Fibroblast of lung (primary cell): Measurements from ENCODE around the gene XAB2. TPM values are rescaled to one million over a fixed set of nuclear protein-coding genes. Genes with fewer than 3 reads are reported as not detected.

ENCODE experiments used
- DNase-seq, 2 donors: peaks; one replicate each; pipeline versions ENCODE4 v3.0.0 to v3.0.0-alpha.2; 2010; ENCODE audit warnings: low read depth in 2 of 2
- H2AFZ ChIP-seq: 2 replicates; pipeline ENCODE4 v1.5.1; 2012; ENCODE audit warnings: low read length, control low read depth, inconsistent platforms
- H3K27ac ChIP-seq: 2 replicates; pipeline ENCODE4 v1.5.1; 2011; ENCODE audit warnings: low read length, control low read depth; ENCODE audit not compliant: insufficient read depth
- H3K27me3 ChIP-seq: 2 replicates; pipeline ENCODE4 v1.5.1; 2011; ENCODE audit warnings: mild to moderate bottlenecking, low read length; ENCODE audit not compliant: control insufficient read depth, insufficient read depth
- H3K36me3 ChIP-seq: 2 replicates; pipeline ENCODE4 v1.5.1; 2011; ENCODE audit warnings: low read length; ENCODE audit not compliant: control insufficient read depth, insufficient read depth
- H3K4me1 ChIP-seq: 2 replicates; pipeline ENCODE4 v1.5.1; 2011; ENCODE audit warnings: low read length; ENCODE audit not compliant: control insufficient read depth, insufficient read depth; ENCODE audit errors: extremely low read depth
- H3K4me2 ChIP-seq: 2 replicates; pipeline ENCODE4 v1.5.1; 2011; ENCODE audit warnings: low read length, control low read depth; ENCODE audit not compliant: insufficient read depth; ENCODE audit errors: extremely low read depth
- H3K4me3 ChIP-seq, 4 experiments: fragments of 200-600 bp in 1 of 4; sonication (generic) in 1 of 4; replicated peaks in 1 of 4; 2 replicates each; pipeline ENCODE4 v1.5.1; 2011 to 2016; ENCODE audit warnings: low read length in 4 of 4, low read depth in 3 of 4, mild to moderate bottlenecking in 3 of 4, control low read depth in 2 of 4, inconsistent platforms in 1 of 4, mixed read lengths in 1 of 4; ENCODE audit not compliant: insufficient read depth in 1 of 4; ENCODE audit errors: control extremely low read depth in 1 of 4
- H3K79me2 ChIP-seq: 2 replicates; pipeline ENCODE4 v1.5.1; 2012; ENCODE audit warnings: mild to moderate bottlenecking, low read length, inconsistent platforms; ENCODE audit not compliant: control insufficient read depth, insufficient read depth
- H3K9ac ChIP-seq: 2 replicates; pipeline ENCODE4 v1.5.1; 2011; ENCODE audit warnings: mild to moderate bottlenecking, low read length, control low read depth; ENCODE audit not compliant: insufficient read depth
- H3K9me3 ChIP-seq: 2 replicates; pipeline ENCODE4 v1.5.1; 2012; ENCODE audit warnings: low read depth, low read length; ENCODE audit not compliant: control insufficient read depth, insufficient read depth
- H4K20me1 ChIP-seq: 2 replicates; pipeline ENCODE4 v1.5.1; 2011; ENCODE audit warnings: low read length; ENCODE audit not compliant: control insufficient read depth, insufficient read depth; ENCODE audit errors: extremely low read depth
- CTCF ChIP-seq, 2 donors: IDR thresholded peaks in 1 of 2; conservative IDR thresholded peaks in 1 of 2; 1 replicate in 1 of 2; 2 replicates in 1 of 2; pipeline ENCODE4 v1.5.1; 2011 to 2012; ENCODE audit warnings: low read length in 2 of 2, control low read depth in 1 of 2, inconsistent platforms in 1 of 2, low read depth in 1 of 2, mild to moderate bottlenecking in 1 of 2
- EZH2 ChIP-seq: IDR thresholded peaks from 2 replicates; pipeline ENCODE4 v1.5.1; 2012; ENCODE audit warnings: low read length, control low read depth, mild to moderate bottlenecking; ENCODE audit errors: missing control alignments
- polyA plus RNA-seq, 2 donors: library from polyadenylated mRNA; depleted of rRNA in 1 of 2; stranded (reverse) in 1 of 2; unstranded in 1 of 2; fragments of >200 nt; gene quantifications; 2 replicates each; pipeline ENCODE4 v1.2.1, GENCODE V29; 2011 to 2012; ENCODE audit warnings: missing spikeins in 1 of 2
- total RNA-seq: library from RNA; depleted of rRNA; stranded (reverse); fragments of >200 nt; gene quantifications from 2 replicates; pipeline ENCODE4 v1.2.1, GENCODE V29; 2014

Gene XAB2
- total and polyA plus RNA-seq, 2 donors (not counting 1 experiment from before 2014, with no cell fraction given): 12.5 to 28.2 TPM

DNA sequence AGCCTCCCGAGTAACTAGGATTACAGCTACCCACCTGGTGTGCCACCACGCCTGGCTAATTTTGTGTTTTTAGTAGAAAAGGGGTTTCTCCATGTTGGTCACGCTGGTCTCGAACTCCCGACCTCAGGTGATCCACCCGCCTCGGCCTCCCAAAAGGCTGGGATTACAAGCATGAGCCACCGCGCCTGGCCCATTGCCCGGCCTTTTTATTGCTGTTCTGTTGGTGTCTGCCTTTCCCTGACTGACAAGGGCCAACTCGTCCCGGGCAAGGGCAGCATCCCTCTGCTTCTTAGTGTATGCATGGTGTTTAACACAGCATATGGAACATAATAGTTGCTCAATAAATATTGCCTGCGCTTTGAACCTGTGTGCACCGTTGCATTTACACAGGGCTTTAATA lies 33.3 kb upstream of the XAB2 start:
- Histone ChIP-seq H3K36me3 (no peaks in the 10 kb centered on the region), H3K4me1 (no peaks in the 10 kb centered on the region), H3K4me3 (no peak overlapping the region), H3K9me3 (no peaks in the 10 kb centered on the region), H3K9ac (no peak overlapping the region), H3K27me3 (no peaks in the 10 kb centered on the region), H3K27ac (no peak overlapping the region), H3K79me2 (no peaks in the 10 kb centered on the region), H3K4me2 (no peak overlapping the region), H2AFZ (no peak overlapping the region), H4K20me1 (no peaks in the 10 kb centered on the region)
- TF ChIP-seq EZH2: no peak
- DNase-seq: no peak

DNA sequence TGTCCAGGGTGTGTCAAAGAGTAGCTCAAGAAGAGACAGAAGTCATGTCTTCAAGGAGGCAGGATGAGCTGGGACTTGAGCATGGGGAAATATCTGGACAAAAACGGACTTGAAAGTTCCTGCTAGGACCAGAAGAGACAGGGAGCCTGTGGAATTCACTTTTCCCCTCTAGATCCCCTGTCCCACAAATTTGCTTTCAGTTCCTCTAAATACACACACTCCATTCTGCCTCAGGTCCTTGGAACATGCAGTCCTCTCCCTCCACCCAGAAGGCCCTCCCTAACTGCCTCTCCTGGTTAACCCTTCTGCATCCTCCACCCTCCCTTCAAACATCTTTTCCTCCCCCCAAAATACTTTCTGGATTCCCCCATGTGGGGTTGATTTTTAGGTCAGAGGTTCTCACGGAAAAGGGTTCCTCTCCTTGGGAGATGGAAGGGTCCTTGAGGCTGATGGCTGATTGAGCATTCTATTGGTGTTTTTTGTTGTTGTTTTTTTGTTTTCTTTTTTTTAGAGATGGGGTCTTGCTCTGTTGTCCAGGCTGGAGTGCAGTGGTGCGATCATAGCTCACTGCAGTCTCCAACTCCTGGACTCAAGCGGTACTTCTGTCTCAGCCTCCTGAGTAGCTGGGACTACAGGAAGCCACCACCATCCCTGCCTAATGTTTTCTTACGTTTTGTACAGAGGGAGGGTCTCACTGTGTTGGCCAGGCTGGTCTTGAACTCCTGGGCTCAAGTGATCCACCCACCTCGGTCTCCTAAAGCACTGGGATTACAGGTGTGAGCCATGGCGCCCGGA lies 32.6 kb upstream of the XAB2 start:
- no peak overlapping the region for H3K4me2 ChIP-seq
- no peaks in the 10 kb centered on the region for H4K20me1 ChIP-seq
- H3K9me3 ChIP-seq: no peaks in the 10 kb centered on the region
- H3K9ac ChIP-seq: no peak overlapping the region
- no peak overlapping the region for H2AFZ ChIP-seq
- H3K4me3 ChIP-seq: no peak overlapping the region
- H3K79me2 ChIP-seq: no peaks in the 10 kb centered on the region
- no peak overlapping the region for H3K27ac ChIP-seq
- DNase-seq: no peak
- TF ChIP-seq CTCF (conservative IDR thresholded peaks at IDR 0.05 in 1 of 2, IDR thresholded peaks at IDR 0.05 in 1 of 2; ENCODE audit: low read depth in 1 of 2, low read length in 2 of 2) (no peak), EZH2 (no peak)
- H3K4me1 ChIP-seq: no peaks in the 10 kb centered on the region
- H3K36me3 ChIP-seq: no peaks in the 10 kb centered on the region
- no peaks in the 10 kb centered on the region for H3K27me3 ChIP-seq

DNA sequence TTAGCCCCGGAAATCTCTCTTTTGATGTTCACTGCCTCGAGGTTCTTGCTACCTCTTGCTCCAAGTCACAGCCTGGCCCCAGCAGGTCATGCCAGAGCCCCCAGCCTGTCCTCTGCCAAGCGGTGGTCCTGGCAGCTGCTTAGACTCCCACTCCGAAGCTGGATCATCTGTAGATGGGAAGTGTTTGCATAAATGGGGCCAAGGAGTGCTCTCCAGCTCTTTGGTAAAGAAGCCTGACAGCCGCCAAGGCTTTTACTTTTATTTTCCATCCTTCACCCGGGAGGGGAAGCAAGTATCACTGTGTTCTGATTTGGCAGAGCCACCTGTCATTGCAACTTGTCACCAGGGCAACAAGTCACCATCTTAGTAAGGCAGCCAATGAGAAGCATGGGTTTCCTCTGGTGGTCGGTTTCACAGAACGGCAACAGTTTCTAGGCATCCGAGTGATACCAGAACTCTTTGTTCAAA lies 28.9 kb upstream of the XAB2 start:
- Histone ChIP-seq H3K27me3 (no peaks in the 10 kb centered on the region), H3K4me3 (no peak overlapping the region), H3K9me3 (no peaks in the 10 kb centered on the region), H3K4me2 (no peak overlapping the region), H3K9ac (no peak overlapping the region), H3K27ac (no peak overlapping the region), H3K79me2 (no peaks in the 10 kb centered on the region), H2AFZ (no peak overlapping the region), H4K20me1 (no peaks in the 10 kb centered on the region), H3K36me3 (no peaks in the 10 kb centered on the region), H3K4me1 (no peaks in the 10 kb centered on the region)
- no peak for TF ChIP-seq CTCF (conservative IDR thresholded peaks at IDR 0.05 in 1 of 2, IDR thresholded peaks at IDR 0.05 in 1 of 2; ENCODE audit: low read depth in 1 of 2, low read length in 2 of 2)
- no peak for TF ChIP-seq EZH2
- no peak for DNase-seq
